HG03575 (cell line): Measurements from ENCODE around the gene FAM174C.
"Not testable (repeated sequence)": the region's sequence is repeated elsewhere in the genome, so short reads cannot be mapped to it uniquely, and the experiment has no call there.

Source experiments
- ATAC-seq: cut with Tn5 transposase; IDR thresholded peaks from one replicate; pipeline ENCODE4 v1.9.1; 2021; ENCODE audit not compliant: unreplicated experiment, insufficient number of reproducible peaks, low FRiP score; ENCODE audit errors: extremely low read depth

Gene FAM174C

DNA sequence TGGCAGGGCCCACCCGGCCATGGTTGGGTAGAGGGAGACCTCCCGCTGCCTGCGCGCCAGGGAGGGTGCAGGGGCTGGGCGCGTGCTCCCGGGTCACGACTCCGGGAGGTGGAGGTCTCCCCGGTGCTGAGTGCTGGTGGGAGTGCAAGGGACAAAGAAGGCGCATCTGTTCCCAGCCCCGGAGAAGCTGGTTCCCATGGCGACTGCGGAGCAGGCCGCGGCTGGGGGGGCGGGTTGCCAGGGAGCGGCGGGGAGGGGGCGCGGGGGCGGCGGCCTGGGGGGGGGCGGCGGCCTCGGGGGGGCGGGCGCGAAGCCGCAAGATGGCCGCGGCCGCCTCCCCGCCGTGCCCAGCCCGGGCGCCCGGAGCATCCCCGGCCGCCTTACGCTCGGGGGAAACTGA lies 38.8 kb upstream of the FAM174C start:
- no peak for ATAC-seq

DNA sequence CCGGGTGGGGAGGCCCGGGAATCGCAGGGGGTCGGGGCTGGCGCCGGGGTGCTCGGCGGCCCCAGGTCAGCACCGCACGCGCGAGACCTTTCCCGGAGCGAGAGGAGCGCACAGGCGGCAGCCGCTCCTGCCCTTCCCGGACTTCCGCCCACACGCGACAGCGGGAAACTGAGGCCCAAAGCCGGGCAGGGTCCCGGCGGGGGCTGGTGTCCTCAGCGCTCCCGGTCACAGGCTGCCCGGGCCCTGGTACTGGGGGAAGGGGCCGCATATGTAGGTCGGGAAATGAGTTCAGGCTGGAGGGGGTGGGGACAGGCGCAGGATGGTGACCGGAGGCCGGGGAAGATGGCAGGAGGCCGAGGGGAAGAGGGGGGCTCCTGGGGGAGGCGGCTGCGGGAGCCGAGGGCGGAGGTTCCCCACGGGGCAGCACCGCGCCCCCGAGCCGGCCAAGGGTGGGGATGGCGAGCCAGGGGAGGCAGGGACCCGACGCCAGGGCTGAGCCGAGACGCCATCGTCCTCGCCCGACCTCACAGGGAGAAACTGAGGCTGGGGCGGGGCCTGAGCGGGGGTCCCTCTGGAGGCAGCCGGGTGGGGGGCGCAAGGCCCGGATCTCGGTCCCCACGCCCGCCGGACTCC lies 38.2 kb upstream of the FAM174C start:
- ATAC-seq, result no peak

DNA sequence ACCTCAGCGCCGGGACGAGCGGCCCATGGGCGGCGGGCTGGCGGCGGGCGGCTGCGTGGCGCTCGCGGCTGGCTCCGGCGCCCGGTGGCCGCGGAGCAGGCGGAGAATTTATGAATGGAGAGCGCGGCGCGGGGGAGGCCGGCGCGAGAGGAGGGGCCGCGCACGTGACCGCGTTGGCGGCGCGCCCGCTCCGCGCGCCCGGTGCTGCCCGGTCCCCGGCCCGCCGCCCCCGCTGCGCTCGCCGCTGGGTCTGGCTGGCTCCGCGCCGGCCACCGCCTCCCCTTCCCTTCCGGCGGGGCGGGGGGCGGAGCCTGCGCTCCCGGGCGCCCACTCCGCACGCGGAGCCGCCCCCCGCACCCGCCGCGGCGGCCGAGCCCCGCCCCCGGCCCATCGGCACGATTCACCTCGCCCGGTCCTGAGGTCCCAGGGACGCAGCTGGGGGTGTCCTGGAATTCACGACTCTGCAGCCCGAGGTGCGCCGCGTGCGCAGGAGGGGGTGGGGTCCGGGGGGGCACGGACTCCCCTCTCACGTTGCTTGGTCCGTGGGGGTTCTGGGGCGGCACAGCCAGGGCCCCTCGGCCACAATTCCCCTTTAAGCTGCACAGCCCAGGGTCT lies 37.5 kb upstream of the FAM174C start, which contains the start of gene CBARP:
Gene CBARP (minus strand): TSS at position 252 of the 615 bp plus-strand sequence. CDS start 1,905 bp downstream, outside the sequence.
- no peak for ATAC-seq

- ATAC-seq, result no peak
These were observed 36.7 kb upstream of the FAM174C start for GRCh38 chr19:1238369-1239303.

DNA sequence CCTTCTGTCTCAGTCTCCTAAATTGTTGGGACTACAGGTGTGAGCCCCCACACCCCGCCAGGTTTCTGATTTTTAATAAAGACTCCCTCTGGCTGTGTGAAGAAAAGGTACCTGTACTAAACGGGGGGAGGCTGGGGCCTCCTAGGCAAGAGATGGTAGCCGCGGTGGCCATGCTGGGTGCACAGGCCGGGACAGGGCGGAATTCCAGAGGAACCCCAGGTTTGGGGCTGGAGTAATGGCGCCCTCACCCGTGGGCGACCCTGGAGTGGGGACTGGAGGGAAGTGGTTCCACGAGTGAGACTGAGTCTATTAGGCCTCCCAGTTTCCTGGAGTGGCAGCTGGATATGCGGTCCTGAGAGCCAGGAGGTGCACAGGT lies 35.9 kb upstream of the FAM174C start:
- ATAC-seq, result no peak

DNA sequence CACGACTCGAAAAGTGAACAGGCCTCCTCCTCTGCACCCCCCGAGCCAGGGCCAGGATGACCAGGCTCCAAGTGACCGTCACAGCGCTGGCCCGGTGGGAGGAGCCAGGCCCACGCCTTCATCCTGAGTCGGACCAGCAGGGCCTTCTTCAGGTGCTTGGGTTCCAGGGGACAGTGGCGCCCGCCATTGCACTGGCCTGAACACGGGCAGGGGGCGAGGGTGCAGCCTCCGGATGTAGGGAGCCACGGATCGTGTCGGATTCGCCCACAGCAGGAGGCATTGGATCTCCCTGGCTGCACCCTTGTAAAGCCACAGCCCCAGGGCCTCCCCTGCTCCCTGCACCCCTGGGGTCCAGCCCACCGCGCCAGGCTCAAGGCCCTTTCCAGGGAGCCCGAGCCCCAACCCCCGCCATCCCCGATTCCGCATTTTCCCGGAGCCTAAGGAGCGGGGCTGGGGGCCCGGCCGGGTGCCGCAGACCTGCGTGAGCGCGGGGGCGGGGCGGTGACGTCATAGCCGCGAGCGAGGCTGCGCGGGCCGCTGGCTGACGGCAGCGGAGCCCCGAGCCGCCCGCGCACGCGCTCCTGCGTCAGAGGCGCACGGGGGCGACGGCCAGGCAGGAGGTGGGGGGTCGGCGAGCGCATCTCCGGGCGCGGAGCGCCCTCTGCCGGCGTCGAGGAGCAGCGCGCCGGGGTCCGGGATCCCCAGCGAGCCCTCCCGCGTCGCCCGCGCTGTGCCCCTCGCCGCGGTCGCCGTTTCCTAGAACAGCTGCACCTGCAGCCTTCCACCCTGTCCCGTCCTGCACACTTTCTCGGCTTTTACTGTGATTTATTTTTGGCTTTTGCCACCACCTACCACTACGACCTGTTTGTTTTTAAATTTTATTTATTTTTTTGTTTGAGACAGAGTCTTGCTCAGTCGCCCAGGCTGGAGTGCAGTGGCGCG lies 35.3 kb upstream of the FAM174C start:
- ATAC-seq, result no peak

- ATAC-seq, result no peak
These were observed 34.4 kb upstream of the FAM174C start for GRCh38 chr19:1240925-1241324.

GRCh38 chr19:1241417-1242095 lies 33.8 kb upstream of the FAM174C start, which contains the start of gene ATP5F1D:
TSS of gene ATP5F1D (plus strand) at chr19:1241751. CDS start at chr19:1241851, 100 bp downstream.
- ATAC-seq, result no peak

DNA sequence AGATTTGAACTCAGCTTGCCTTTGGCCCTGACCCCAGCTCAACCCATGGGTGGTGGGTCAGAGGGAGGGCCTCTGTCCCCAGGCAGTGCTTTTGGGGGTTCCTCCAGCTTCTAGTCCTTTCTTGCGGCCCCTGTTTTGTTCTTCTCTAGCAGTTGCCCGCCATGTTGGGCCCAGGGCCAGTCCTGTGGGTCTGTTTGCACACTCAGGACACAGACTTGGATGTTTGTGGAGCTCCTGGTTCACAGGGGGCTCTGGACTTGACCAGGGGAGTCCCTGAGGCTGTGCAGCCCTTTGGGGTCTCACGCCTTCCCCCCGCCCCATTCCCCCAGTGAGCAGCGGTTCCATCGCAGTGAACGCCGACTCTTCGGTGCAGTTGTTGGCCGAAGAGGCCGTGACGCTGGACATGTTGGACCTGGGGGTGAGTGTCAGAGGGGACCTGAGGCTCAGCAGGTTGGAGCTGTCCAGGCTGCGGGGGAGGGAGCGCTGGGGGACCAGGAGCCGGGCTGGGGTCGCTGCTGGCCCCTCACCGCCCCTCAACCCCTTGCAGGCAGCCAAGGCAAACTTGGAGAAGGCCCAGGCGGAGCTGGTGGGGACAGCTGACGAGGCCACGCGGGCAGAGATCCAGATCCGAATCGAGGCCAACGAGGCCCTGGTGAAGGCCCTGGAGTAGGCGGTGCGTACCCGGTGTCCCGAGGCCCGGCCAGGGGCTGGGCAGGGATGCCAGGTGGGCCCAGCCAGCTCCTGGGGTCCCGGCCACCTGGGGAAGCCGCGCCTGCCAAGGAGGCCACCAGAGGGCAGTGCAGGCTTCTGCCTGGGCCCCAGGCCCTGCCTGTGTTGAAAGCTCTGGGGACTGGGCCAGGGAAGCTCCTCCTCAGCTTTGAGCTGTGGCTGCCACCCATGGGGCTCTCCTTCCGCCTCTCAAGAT lies 31.3 kb upstream of the FAM174C start:
- ATAC-seq, result no peak

- no peak for ATAC-seq
These were observed 30.5 kb upstream of the FAM174C start for GRCh38 chr19:1244693-1245451.

GRCh38 chr19:1245494-1246264 lies 29.7 kb upstream of the FAM174C start:
- no peak for ATAC-seq

- ATAC-seq, result not testable (repeated sequence)
These were observed 28.9 kb upstream of the FAM174C start for GRCh38 chr19:1246265-1247087.

DNA sequence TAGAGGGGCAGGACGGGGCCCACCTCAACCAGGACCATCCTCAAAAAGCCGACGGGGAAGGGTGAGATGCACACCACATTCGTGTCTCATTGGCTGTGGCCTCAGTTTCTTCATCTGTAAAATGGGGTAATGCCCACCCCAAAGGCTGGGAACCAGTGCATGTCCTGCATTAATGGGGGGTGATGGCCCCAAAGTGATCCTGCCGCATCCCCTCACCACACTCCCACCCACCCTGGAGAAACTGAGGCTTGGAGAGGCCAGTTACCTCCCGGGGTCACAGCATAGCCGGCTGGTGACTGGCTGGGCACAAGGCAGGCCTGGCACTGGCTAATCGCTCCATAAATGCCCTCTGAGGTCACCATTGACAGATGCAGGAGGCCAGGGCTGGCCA lies 27.6 kb upstream of the FAM174C start:
- no peak for ATAC-seq

GRCh38 chr19:1248139-1248785 lies 27.1 kb upstream of the FAM174C start, which contains the start of gene MIDN:
TSS of gene MIDN (plus strand) at chr19:1248583. CDS start at chr19:1250297, 1,714 bp downstream.
- no peak for ATAC-seq
